ENCODE results near the gene PARD3B. TPM values are rescaled to one million over a fixed set of nuclear protein-coding genes. Genes with fewer than 3 reads are reported as not detected.

Gene PARD3B
- total and polyA plus RNA-seq, 10 of the 15 experiments (the other 5 are each of a cell fraction or from before 2014, with no cell fraction given), result 0.01 to 0.54 (median 0.07) TPM; not detected in 7

DNA sequence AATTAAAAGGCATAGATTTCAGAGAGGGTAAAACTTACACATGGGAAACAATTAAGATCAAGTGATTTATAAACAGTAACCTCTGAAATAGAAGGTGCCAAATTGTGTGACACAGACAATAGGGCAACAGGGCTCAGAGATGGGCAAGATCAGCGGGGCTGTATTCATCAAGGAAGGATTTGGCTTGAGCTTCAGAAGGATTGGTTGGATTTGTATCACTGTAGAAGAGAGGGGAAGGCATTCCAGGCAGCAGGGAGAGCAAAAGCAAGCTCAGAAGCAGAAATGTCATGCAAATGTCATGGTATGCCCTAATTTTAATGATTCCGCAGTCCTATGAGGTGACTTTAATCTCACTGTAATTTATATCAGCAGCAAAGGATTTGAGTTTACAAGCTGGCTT, 722.0 kb downstream of the PARD3B start (continued):
- TF ChIP-seq ATF7 (IDR thresholded peaks at IDR 0.05; ENCODE audit: low read depth) (no peak), ZBTB33 (IDR thresholded peaks at IDR 0.05) (no peak), RB1 (IDR thresholded peaks at IDR 0.05; ENCODE audit: borderline replicate concordance) (no peak), ZNF207 (IDR thresholded peaks at IDR 0.05; ENCODE audit: borderline replicate concordance) (no peak), EGR1 (IDR thresholded peaks at IDR 0.05; ENCODE audit: borderline replicate concordance in 1 of 2, low read depth in 2 of 2, low read length in 2 of 2) (no peak), TARDBP (IDR thresholded peaks at IDR 0.05; ENCODE audit: borderline replicate concordance) (no peak)

DNA sequence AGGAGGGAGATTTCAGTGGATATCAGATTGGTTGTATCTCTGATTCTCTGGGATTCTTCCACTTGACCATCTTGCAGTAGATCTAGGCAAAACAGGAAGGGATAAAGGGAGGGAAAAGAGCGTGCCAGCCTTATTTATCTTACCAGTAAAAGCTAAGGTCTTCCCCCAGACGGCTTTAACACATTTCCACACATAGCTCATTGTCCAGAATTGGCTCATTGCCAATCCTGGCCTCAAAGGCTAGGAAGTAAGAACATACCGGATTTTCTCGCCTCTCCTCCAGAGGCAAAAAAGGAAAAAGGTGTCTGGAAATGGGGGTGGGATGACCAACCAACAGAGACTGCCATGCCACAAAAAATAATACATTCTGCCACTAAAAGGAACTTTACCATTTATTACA, 725.4 kb downstream of the PARD3B start:
- TF ChIP-seq FOXK2 (IDR thresholded peaks at IDR 0.05) (no peak), CHD1 (IDR thresholded peaks at IDR 0.05; ENCODE audit: low read depth, low read length) (no peak), REST (IDR thresholded peaks at IDR 0.05; ENCODE audit: low read depth, low read length) (no peak), MTA2 (IDR thresholded peaks at IDR 0.05; ENCODE audit: low read depth) (no peak)
- TF ChIP-seq, protein P1, sequence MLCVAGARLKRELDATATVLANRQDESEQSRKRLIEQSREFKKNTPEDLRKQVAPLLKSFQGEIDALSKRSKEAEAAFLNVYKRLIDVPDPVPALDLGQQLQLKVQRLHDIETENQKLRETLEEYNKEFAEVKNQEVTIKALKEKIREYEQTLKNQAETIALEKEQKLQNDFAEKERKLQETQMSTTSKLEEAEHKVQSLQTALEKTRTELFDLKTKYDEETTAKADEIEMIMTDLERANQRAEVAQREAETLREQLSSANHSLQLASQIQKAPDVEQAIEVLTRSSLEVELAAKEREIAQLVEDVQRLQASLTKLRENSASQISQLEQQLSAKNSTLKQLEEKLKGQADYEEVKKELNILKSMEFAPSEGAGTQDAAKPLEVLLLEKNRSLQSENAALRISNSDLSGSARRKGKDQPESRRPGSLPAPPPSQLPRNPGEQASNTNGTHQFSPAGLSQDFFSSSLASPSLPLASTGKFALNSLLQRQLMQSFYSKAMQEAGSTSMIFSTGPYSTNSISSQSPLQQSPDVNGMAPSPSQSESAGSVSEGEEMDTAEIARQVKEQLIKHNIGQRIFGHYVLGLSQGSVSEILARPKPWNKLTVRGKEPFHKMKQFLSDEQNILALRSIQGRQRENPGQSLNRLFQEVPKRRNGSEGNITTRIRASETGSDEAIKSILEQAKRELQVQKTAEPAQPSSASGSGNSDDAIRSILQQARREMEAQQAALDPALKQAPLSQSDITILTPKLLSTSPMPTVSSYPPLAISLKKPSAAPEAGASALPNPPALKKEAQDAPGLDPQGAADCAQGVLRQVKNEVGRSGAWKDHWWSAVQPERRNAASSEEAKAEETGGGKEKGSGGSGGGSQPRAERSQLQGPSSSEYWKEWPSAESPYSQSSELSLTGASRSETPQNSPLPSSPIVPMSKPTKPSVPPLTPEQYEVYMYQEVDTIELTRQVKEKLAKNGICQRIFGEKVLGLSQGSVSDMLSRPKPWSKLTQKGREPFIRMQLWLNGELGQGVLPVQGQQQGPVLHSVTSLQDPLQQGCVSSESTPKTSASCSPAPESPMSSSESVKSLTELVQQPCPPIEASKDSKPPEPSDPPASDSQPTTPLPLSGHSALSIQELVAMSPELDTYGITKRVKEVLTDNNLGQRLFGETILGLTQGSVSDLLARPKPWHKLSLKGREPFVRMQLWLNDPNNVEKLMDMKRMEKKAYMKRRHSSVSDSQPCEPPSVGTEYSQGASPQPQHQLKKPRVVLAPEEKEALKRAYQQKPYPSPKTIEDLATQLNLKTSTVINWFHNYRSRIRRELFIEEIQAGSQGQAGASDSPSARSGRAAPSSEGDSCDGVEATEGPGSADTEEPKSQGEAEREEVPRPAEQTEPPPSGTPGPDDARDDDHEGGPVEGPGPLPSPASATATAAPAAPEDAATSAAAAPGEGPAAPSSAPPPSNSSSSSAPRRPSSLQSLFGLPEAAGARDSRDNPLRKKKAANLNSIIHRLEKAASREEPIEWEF (IDR thresholded peaks at IDR 0.05; ENCODE audit: insufficient replicate concordance, low read depth, low read length), result no peak
- ATAC-seq (no peak), DNase-seq (ENCODE audit: low read depth, low spot score) (no peak), FAIRE-seq (no peak)
- 4% methylated on average over 4 of the region's 4 CpGs for WGBS (ENCODE audit: insufficient coverage, insufficient replicate concordance, low lambda C conversion rate, missing lambda C conversion rate)
- no peak overlapping the region for H3K4me2 ChIP-seq (ENCODE audit: control insufficient read depth, insufficient read depth)
- CTCF ChIA-PET, result no interaction called here
- SMC1A ChIA-PET (ENCODE audit: uncharacterized antibody, unreplicated experiment), result no interaction called here
- intact Hi-C loops (cut with micrococcal nuclease; ENCODE audit: unreplicated experiment), result no loop called here
- H3K27me3 ChIP-seq (replicated peaks in 1 of 2; ENCODE audit: control insufficient read depth in 2 of 2, insufficient read depth in 2 of 2, low read length in 1 of 2), result peaks cover 0 to 5% of the 10 kb centered on the region in 2 experiments; a peak in 1 of 4 replicates
- in situ Hi-C loops (cut with MboI), result no loop called here
- RAD21 ChIA-PET (ENCODE audit: unreplicated experiment), result no interaction called here
- no peaks in the 10 kb centered on the region for H4K20me1 ChIP-seq (ENCODE audit: control insufficient read depth, insufficient read depth)
- no peaks in the 10 kb centered on the region for H3K4me1 ChIP-seq (ENCODE audit: control insufficient read depth, insufficient read depth, low read length)
- H2AFZ ChIP-seq (ENCODE audit: control insufficient read depth, low read depth, low read length), result no peak overlapping the region
- no peak overlapping the region for H3K27ac ChIP-seq (ENCODE audit: control insufficient read depth, insufficient read depth)
- no peak overlapping the region for H3K4me3 ChIP-seq
- no peaks in the 10 kb centered on the region for H3K79me2 ChIP-seq (ENCODE audit: control insufficient read depth, insufficient read depth, low read length)
- no TSS peak for BruUV-seq (replicated peaks)
- POLR2A ChIA-PET, result no interaction called here
- H3K9me3 ChIP-seq (replicated peaks; ENCODE audit: control insufficient read depth, insufficient read depth, low read length), result no peaks in the 10 kb centered on the region
- H3K9ac ChIP-seq (ENCODE audit: control insufficient read depth, insufficient read depth, low read length), result no peak overlapping the region
- H3K36me3 ChIP-seq (ENCODE audit: control insufficient read depth in 2 of 2, insufficient read depth in 2 of 2, low read length in 1 of 2), result no peaks in the 10 kb centered on the region
